Muscle layer of duodenum (tissue), 2 donors: ENCODE results near the gene NACC1.

Experiments
- H3K27ac ChIP-seq: one replicate; pipeline ENCODE4 v1.7.0; 2013; ENCODE audit warnings: mild to moderate bottlenecking, low read length
- H3K27me3 ChIP-seq: one replicate; pipeline ENCODE4 v1.7.0; 2013; ENCODE audit warnings: low read depth, mild to moderate bottlenecking, control low read depth, low read length
- H3K36me3 ChIP-seq, 2 donors: one replicate each; pipeline ENCODE4 v1.7.0; 2013; ENCODE audit warnings: low read length in 2 of 2, control low read depth in 1 of 2, mild to moderate bottlenecking in 1 of 2; ENCODE audit not compliant: insufficient read depth in 2 of 2, control insufficient read depth in 1 of 2
- H3K4me1 ChIP-seq, 2 donors: one replicate each; pipeline ENCODE4 v1.7.0; 2013; ENCODE audit warnings: low read length in 2 of 2, mild to moderate bottlenecking in 2 of 2, control low read depth in 1 of 2, moderate library complexity in 1 of 2; ENCODE audit not compliant: insufficient read depth in 2 of 2, control insufficient read depth in 1 of 2
- H3K4me3 ChIP-seq, 2 donors: one replicate each; pipeline ENCODE4 v1.7.0; 2013; ENCODE audit warnings: low read length in 2 of 2, low read depth in 1 of 2, mild to moderate bottlenecking in 1 of 2
- H3K9me3 ChIP-seq, 2 donors: one replicate each; pipeline ENCODE4 v1.7.0; 2013; ENCODE audit warnings: low read length in 2 of 2, control low read depth in 1 of 2, mild to moderate bottlenecking in 1 of 2; ENCODE audit not compliant: control insufficient read depth in 1 of 2
- donor health status: healthy.

The NACC1 gene

GRCh38 chr19:13095934-13096927 is 21.8 kb upstream of the NACC1 start:
- no peaks in the 10 kb centered on the region for H3K9me3 ChIP-seq
- H3K4me1 ChIP-seq, result peaks cover 5 to 55% of the 10 kb centered on the region in 2 donors
- H3K27me3 ChIP-seq, result no peaks in the 10 kb centered on the region
- H3K4me3 ChIP-seq, result peak overlapping the region in 1 of 2 donors; percentile 32
- peaks cover 0 to 4% of the 10 kb centered on the region in 2 donors for H3K36me3 ChIP-seq
- H3K27ac ChIP-seq, result no peak overlapping the region

GRCh38 chr19:13097033-13097462 is 21.0 kb upstream of the NACC1 start:
- peak overlapping the region in 1 of 2 donors; percentile 40 for H3K4me3 ChIP-seq
- H3K27ac ChIP-seq, result no peak overlapping the region
- H3K27me3 ChIP-seq, result no peaks in the 10 kb centered on the region
- no peaks in the 10 kb centered on the region for H3K9me3 ChIP-seq
- H3K36me3 ChIP-seq, result peaks cover 0 to 4% of the 10 kb centered on the region in 2 donors
- peaks cover 4 to 54% of the 10 kb centered on the region in 2 donors for H3K4me1 ChIP-seq

GRCh38 chr19:13097463-13098258 is 20.4 kb upstream of the NACC1 start:
- H3K9me3 ChIP-seq, result no peaks in the 10 kb centered on the region
- no peaks in the 10 kb centered on the region for H3K27me3 ChIP-seq
- no peak overlapping the region for H3K27ac ChIP-seq
- peaks cover 3 to 54% of the 10 kb centered on the region in 2 donors for H3K4me1 ChIP-seq
- peak overlapping the region in 1 of 2 donors; percentile 40 for H3K4me3 ChIP-seq
- peaks cover 0 to 4% of the 10 kb centered on the region in 2 donors for H3K36me3 ChIP-seq

GRCh38 chr19:13098277-13099072 is 19.6 kb upstream of the NACC1 start:
- H3K4me1 ChIP-seq, result peaks cover 9 to 54% of the 10 kb centered on the region in 2 donors
- H3K4me3 ChIP-seq, result peak overlapping the region; percentile 37 to 52
- no peaks in the 10 kb centered on the region for H3K9me3 ChIP-seq
- H3K27me3 ChIP-seq, result no peaks in the 10 kb centered on the region
- H3K36me3 ChIP-seq, result peaks cover 0 to 4% of the 10 kb centered on the region in 2 donors
- H3K27ac ChIP-seq, result peak overlapping the region; percentile 72

- H3K4me1 ChIP-seq, result peaks cover 9 to 50% of the 10 kb centered on the region in 2 donors
Measured at GRCh38 chr19:13099073-13099999, 18.7 kb upstream of the NACC1 start.

GRCh38 chr19:13100031-13100588 is 18.0 kb upstream of the NACC1 start:
- H3K4me3 ChIP-seq, result peak overlapping the region in 1 of 2 donors; percentile 52

More at GRCh38 chr19:13099073-13099999, 18.7 kb upstream of the NACC1 start:
- Histone ChIP-seq H3K9me3 (no peaks in the 10 kb centered on the region), H3K27me3 (no peaks in the 10 kb centered on the region), H3K27ac (peak overlapping the region; percentile 82), H3K36me3 (peaks cover 0 to 4% of the 10 kb centered on the region in 2 donors), H3K4me3 (peak overlapping the region; percentile 37 to 52)

GRCh38 chr19:13100841-13101589 is 17.0 kb upstream of the NACC1 start:
- Histone ChIP-seq H3K4me1 (peaks cover 9 to 41% of the 10 kb centered on the region in 2 donors), H3K27me3 (no peaks in the 10 kb centered on the region), H3K9me3 (no peaks in the 10 kb centered on the region), H3K4me3 (peak overlapping the region; percentile 42 to 65), H3K36me3 (no peaks in the 10 kb centered on the region), H3K27ac (no peak overlapping the region)

More at GRCh38 chr19:13100031-13100588, 18.0 kb upstream of the NACC1 start:
- H3K4me1 ChIP-seq, result peaks cover 9 to 47% of the 10 kb centered on the region in 2 donors
- no peaks in the 10 kb centered on the region for H3K9me3 ChIP-seq
- H3K36me3 ChIP-seq, result peaks cover 0 to 4% of the 10 kb centered on the region in 2 donors
- H3K27me3 ChIP-seq, result no peaks in the 10 kb centered on the region
- H3K27ac ChIP-seq, result peak overlapping the region; percentile 82

GRCh38 chr19:13101590-13102415 is 16.3 kb upstream of the NACC1 start:
- Histone ChIP-seq H3K4me1 (peaks cover 9 to 41% of the 10 kb centered on the region in 2 donors), H3K27me3 (no peaks in the 10 kb centered on the region), H3K36me3 (no peaks in the 10 kb centered on the region), H3K27ac (peak overlapping the region; percentile 31), H3K4me3 (peak overlapping the region; percentile 53 to 65), H3K9me3 (no peaks in the 10 kb centered on the region)

GRCh38 chr19:13102416-13102665 is 15.7 kb upstream of the NACC1 start:
- peaks cover 9 to 41% of the 10 kb centered on the region in 2 donors for H3K4me1 ChIP-seq
- peak overlapping the region; percentile 53 to 65 for H3K4me3 ChIP-seq
- H3K27me3 ChIP-seq, result no peaks in the 10 kb centered on the region
- H3K27ac ChIP-seq, result peak overlapping the region; percentile 31
- H3K9me3 ChIP-seq, result no peaks in the 10 kb centered on the region
- H3K36me3 ChIP-seq, result peaks cover 0 to 1% of the 10 kb centered on the region in 2 donors
